RWPE2 (cell line): Measurements from ENCODE around the gene KIF1B.
"Not testable (repeated sequence)": the region's sequence is repeated elsewhere in the genome, so short reads cannot be mapped to it uniquely, and the experiment has no call there.

Experiments used
- ATAC-seq: fragments of 200-7000 bp; cut with Tn5 transposase; 3 replicates; pipeline ENCODE4 v1.9.1; 2021; ENCODE audit warnings: low read depth
- DNase-seq: peaks from one replicate; pipeline ENCODE4 v3.0.0-alpha.2; 2020; ENCODE audit warnings: low spot score
- H3K27ac ChIP-seq: fragments of 450-650 bp; 2 replicates; pipeline ENCODE4 v1.5.1; 2017; ENCODE audit warnings: mild to moderate bottlenecking; ENCODE audit not compliant: poor library complexity, severe bottlenecking
- H3K27me3 ChIP-seq: fragments of 250-450 bp; sonication (Bioruptor Pico); 2 replicates; pipeline ENCODE4 v1.5.1; 2021; ENCODE audit warnings: mild to moderate bottlenecking, moderate library complexity; ENCODE audit not compliant: insufficient read depth, poor library complexity, severe bottlenecking
- H3K36me3 ChIP-seq: fragments of 250-450 bp; sonication (Bioruptor Pico); 2 replicates; pipeline ENCODE4 v1.5.1; 2020; ENCODE audit warnings: low read depth, mild to moderate bottlenecking, moderate library complexity
- H3K4me1 ChIP-seq: fragments of 250-450 bp; sonication (Bioruptor Pico); 2 replicates; pipeline ENCODE4 v1.5.1; 2021; ENCODE audit warnings: mild to moderate bottlenecking, moderate library complexity; ENCODE audit not compliant: insufficient read depth, poor library complexity, severe bottlenecking
- H3K4me3 ChIP-seq: fragments of 250-450 bp; sonication (Bioruptor Pico); 2 replicates; pipeline ENCODE4 v1.5.1; 2021; ENCODE audit warnings: mild to moderate bottlenecking, moderate library complexity; ENCODE audit not compliant: severe bottlenecking
- H3K9me3 ChIP-seq: fragments of 250-450 bp; sonication (Bioruptor Pico); 2 replicates; pipeline ENCODE4 v1.5.1; 2021; ENCODE audit warnings: mild to moderate bottlenecking, moderate library complexity; ENCODE audit not compliant: severe bottlenecking
- CTCF ChIP-seq: fragments of 450-650 bp; IDR thresholded peaks from one replicate; pipeline ENCODE4 v1.5.1; 2017; ENCODE audit warnings: mild to moderate bottlenecking, moderate library complexity; ENCODE audit not compliant: poor library complexity, severe bottlenecking

The KIF1B gene

GRCh38 chr1:10216090-10216749 is 5.8 kb downstream of the KIF1B start:
- no peak for DNase-seq
- no peak overlapping the region for H3K27ac ChIP-seq
- peaks cover 6% of the 10 kb centered on the region; the same call in 1 of the 2 replicates for H3K36me3 ChIP-seq
- ATAC-seq, result no peak
- no peaks in the 10 kb centered on the region for H3K27me3 ChIP-seq
- H3K4me3 ChIP-seq, result no peak overlapping the region
- no peak for TF ChIP-seq CTCF
- peaks cover 5% of the 10 kb centered on the region for H3K4me1 ChIP-seq
- no peaks in the 10 kb centered on the region for H3K9me3 ChIP-seq

- H3K9me3 ChIP-seq, result no peaks in the 10 kb centered on the region
- no peaks in the 10 kb centered on the region for H3K27me3 ChIP-seq
- H3K4me1 ChIP-seq, result peaks cover 5% of the 10 kb centered on the region
- no peak for TF ChIP-seq CTCF
- DNase-seq (no peak), ATAC-seq (no peak)
- H3K4me3 ChIP-seq, result no peak overlapping the region
- peaks cover 6% of the 10 kb centered on the region; the same call in 1 of the 2 replicates for H3K36me3 ChIP-seq
- no peak overlapping the region for H3K27ac ChIP-seq
Observed at GRCh38 chr1:10217748-10218441, 7.5 kb downstream of the KIF1B start.

- no peak for TF ChIP-seq CTCF
- ATAC-seq (no peak), DNase-seq (no peak)
- H3K27me3 ChIP-seq, result no peaks in the 10 kb centered on the region
- H3K4me3 ChIP-seq, result no peak overlapping the region
- peaks cover 5% of the 10 kb centered on the region for H3K4me1 ChIP-seq
- H3K36me3 ChIP-seq, result peaks cover 6% of the 10 kb centered on the region; the same call in 1 of the 2 replicates
- no peaks in the 10 kb centered on the region for H3K9me3 ChIP-seq
- H3K27ac ChIP-seq, result no peak overlapping the region
Observed at GRCh38 chr1:10220200-10220599, 9.8 kb downstream of the KIF1B start.

- not testable (repeated sequence) for H3K4me3 ChIP-seq, H3K9me3 ChIP-seq, H3K36me3 ChIP-seq, H3K27ac ChIP-seq, DNase-seq, ATAC-seq, H3K27me3 ChIP-seq, H3K4me1 ChIP-seq
Observed at GRCh38 chr1:10220657-10221056, 10.3 kb downstream of the KIF1B start.

GRCh38 chr1:10225573-10225972 is 15.2 kb downstream of the KIF1B start:
- no peak for TF ChIP-seq CTCF
- Histone ChIP-seq H3K9me3 (no peaks in the 10 kb centered on the region), H3K27ac (no peak overlapping the region), H3K36me3 (no peaks in the 10 kb centered on the region), H3K4me1 (peaks cover 2% of the 10 kb centered on the region), H3K4me3 (no peak overlapping the region), H3K27me3 (no peaks in the 10 kb centered on the region)
- DNase-seq (no peak), ATAC-seq (no peak)
